CD4-positive, alpha-beta T cell treated with Interleukin-15 for 1 hour (primary cell): ENCODE data around the gene MAML2.

Source experiments
- DNase-seq: peaks from one replicate; pipeline ENCODE4 v3.0.0-alpha.2; 2020

The MAML2 gene

DNA sequence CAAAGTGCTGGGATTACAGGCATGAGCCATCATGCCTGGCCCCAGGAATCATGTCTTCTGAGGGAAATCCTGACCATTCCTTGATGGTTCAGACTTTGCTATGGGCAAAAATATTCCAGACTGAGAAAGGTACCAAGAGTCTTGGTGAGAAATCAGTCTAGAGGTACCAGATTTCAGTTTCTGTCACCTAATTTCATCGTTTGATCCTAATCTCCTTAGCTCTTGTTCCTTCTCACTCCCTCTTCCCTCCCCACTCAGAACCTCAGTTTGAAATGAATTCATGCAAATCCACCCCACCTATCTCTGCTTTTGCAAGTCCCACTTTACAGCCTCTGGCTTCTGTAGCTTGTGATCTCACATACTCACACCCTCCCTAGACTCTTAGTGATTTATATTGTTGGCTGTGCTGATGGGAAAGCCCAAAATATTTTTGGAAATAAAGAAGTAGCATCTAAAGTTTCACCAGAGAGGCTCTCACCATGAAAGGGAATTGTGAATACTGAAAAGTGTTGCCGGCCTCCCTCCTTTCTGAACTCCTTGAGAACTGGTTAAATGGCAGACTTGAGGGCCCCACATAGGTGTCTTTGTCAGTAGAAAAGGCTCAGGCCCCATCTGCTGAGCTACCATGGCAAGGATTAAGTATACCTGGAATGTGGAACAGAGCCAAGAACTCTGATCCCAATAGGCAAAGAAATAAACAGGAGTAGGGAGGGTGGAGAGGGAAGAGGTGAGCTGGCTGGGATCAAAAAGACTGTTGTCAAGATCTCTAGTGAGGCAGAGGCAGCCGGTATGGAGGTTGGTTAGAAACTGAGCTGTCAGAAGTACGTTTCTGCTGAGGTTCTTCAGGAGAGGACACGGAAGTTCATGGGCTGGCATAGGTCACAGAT is 228.6 kb downstream of the MAML2 start:
- no peak for DNase-seq

DNA sequence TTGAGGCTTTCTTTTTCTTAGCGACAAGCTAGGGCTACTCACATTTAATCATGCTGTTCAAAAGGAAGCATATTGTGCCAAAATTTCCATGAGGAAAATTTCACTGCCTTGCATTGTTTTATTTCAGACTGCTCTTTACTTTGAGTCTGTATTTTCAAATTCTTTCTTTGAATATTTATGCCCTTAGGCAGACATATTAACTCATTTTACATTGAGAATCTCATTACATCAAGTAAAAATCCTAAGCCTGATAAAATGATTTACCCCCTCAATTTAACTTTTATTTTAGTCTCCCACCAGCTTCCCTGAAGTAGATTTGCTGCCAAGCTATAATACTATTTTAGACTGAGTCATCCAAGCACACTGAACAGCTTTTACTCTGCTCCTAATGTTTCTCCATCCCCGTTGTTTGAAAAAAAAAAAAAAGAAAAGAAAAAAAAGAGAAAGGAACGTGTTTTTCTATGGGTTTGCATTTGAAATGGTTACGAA is 229.8 kb downstream of the MAML2 start:
- no peak for DNase-seq

DNA sequence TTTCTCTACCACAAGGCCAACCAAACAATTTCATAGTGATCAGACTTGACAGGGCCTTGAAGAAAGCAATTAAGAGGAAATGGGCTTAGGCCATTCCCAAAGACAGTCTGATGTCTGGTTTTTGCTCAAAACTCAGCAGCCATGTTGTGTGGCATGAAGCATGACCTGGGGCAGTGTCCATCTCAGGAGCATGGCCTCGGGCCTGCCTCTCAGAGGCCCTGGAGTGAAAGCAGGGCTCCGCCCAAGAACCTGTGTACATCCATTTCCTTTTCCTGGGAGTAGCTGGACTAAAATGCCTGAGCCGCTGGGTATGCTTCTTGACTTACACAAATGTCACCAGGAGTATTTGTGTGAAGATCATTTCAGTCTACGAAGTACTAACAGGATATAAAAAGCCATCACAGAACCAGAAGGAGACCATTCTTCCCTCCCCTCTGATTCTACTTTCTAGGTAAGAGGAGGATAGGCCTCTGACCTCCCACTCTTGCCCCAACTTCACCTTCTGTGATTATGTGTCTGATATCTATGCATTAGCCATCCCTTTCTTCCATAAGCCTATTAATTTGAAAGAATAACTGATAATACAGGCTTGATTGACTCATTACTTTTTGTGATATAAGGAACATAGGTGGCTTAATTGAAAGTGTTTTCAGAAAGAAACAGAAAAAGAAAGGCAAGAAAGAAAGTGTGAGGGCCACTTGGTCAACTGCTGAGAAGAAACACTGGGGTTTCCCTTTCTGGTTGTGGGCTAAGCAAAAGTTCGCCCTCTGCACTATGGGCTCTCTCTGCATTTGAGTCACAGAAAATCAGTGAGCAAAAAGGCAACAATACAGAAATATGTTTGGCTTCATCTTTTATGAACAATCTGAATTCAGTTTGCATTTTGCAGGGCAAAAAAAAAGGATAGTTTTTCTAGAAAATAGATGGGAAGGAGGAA is 230.5 kb downstream of the MAML2 start:
- no peak for DNase-seq

DNA sequence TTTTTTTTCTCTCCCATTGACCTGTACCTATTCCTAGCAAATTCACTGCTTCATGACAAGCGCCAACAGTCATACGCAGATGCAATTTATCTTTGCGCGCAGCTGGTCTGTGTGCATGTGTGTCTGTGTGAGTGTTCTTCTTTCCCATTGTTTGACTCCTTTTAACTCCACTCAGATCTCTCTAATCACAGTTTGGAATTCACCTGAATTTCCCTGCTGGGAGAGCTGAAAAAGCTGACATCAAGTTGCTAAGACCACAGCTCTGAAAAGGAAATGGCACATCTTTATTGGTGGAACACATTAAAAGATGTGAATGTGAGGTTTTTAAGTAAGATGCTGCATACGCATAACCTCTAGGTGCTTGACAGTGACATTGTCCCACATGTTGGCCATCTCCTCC is 231.7 kb downstream of the MAML2 start:
- DNase-seq: no peak

DNA sequence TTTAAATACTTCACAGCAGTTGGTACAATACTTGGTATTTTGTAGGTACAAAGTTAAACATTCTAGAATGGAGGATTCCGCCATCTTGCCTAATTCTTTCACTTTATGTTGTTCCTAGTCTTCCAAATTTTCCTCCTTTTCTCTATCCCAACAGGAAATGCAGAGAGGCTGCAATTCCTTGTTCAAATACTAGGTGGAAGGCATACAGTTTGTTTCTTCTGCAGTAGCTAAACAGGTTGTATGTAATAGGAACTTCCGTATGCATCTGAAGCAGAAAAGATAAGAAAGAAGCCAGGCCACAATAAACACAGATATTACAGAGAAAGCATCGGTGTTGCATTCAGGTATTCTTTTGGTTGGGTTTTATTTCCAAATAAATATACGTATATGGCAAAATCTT is 232.7 kb downstream of the MAML2 start:
- DNase-seq: no peak

DNA sequence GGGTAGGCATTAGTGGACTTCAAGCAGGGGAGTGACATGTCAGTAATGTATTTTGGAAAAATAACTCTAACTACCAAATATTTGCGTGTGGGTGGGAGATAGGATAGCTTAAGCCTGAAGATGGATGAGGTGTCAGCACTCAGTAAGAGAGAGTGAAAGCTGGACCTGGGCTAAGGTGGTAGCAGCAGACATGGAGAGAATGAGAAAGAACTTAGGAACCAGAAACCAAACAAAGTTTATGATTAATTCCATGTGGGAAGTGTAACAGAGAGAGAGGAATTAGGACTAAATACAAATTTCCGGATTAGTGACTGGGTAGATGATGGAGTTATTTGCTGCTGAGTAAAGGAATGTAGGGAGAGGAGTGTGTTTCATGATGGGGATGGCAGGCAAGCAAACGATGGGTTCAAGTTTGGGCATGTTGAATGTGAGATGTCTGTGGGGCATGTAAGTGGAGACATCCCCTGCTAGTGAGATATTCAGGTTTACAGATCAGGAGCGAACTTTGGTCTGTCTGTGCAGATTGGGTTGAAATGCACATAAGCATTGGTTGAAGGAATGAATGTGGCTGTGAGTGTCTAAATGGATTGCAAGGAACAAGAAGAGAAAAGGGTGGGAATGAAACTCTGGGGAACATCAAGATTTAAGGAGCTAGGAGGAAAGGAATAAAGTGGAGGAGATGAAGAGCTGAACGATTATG is 233.5 kb downstream of the MAML2 start:
- no peak for DNase-seq

DNA sequence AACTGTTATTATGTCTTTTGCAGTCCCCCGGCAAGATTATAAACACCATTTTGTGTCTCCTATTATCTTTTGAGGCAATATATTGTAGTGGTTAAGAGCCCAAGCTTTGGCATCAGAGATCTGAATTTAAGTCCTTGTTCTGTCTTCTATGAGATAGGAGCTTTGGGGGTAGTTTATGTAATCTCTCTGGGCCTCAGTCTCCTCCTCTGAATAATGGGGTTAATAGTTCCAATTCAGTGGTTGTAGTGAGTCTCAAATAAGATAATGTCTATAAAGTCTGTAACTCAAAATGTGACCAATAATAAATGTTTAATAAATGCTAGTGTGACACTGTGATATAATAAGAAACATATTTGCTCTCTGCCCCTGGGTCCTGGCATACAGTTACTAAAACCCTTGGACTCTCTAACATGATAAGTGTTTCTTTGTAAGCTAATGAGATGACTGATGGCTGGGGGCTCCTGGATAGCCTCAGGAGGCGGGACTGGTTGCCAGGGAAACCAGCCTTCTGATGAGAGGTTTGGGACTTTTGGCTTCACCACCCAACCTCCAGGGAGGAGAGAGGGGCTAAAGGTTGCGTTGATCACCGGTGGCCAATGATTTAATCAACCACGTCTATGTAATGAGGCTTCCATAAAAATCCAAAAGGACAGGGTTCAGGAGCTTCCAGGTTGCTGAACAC is 235.7 kb downstream of the MAML2 start:
- no peak for DNase-seq

DNA sequence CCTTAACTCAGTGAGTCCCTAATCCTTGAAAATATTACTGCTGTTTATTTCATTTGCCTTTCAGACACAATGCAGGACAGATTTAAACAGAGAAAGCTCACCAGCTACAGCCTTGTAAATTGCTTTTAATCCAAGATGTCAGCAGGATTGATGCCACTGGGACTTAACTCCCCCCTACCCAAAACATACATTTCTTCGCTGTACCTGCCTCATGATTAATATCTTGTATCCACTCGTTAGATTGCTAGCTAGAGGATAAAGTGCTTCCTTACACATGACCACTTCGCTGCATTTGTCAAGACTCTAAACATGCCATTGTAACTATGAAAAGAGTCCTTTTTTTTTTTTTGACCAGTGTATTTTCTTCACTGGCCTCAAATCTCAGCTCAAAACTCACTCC is 236.3 kb downstream of the MAML2 start:
- DNase-seq: no peak

DNA sequence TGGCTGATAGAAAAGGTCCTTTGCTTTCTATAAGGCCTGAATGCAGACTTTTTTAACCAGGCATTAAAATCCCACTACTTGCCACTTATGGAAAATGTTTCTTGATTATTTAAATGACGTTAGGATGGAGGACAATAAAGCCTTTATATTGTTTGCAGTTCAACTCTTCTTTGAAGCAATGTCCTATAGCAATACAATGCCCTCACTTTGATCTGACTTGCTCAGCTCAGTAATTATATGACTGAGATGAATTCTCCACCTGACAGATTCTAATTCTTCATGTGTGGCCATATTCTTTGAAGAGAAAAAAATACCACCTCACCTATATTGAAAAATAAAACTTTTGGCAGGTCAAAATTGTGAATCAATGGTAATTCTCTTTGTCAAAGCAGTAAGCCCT is 237.1 kb downstream of the MAML2 start:
- DNase-seq: no peak

DNA sequence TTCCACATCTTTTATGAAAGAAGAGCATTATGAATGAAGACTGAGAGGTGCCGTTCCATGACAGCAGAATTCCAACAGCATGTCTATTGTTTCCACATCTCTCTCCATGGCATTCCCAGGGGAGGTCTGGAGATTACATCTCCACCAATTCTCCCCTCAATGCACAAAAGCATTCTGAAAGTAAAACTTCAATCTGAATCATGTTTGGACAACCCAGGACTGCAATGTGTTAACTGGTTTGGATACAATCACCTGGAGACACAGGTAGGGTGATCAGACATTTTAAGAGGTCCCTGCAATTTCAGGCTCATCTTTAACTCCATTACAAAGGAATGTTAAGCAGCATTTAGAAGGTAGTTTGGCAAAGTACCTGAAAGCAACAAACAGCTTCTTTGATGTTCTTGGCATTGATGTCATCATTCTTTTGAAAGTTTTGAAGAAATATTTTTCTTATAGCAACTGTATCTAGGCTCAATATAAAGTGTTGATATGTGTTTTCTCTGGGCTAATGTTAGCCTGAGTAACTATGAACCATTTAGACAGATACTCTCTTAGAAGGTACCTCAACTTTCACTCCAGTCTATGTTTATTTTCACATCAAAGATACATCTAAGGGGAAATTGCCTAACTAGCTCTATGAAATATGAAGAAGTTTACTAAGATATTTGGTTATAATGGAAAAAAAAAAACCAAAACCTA is 237.6 kb downstream of the MAML2 start:
- DNase-seq: no peak

DNA sequence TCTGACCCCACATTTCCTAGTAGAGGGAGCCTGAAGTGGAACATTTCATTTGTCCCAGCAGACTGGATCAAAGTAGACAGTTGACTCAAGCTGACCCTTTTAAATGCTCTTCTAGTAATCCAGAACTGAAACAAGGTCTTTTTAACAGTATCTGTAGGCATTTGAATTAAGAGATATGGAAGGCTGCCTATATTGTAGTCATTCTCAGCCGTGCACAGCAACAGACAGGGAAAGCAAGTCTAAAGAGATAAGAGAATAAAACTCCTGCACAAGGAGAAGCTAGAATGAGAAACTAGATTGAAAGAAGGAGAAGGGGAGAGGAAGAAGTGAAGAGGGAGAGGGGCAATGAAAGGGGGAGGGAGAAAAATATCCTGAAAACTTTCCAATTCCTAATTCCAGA is 238.5 kb downstream of the MAML2 start:
- DNase-seq: no peak

DNA sequence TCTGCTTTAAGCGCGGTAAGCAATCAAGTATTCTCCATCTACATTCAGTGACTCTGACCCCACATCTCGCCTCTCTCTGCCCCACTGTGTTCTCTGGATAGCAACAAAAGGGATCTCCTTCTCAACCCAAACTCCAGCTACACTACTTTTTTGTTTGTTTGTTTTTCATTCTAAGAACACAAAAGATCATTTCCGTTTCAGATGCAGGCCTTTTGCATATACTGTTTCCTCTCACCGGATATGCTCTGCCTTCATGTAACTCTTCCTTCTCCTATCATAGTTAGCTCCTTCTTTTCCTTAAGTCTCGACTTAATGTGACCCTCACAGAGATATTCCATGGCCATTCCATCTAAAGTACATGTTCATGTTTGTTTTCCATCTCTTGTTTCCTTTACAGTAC is 239.3 kb downstream of the MAML2 start:
- DNase-seq: no peak

DNA sequence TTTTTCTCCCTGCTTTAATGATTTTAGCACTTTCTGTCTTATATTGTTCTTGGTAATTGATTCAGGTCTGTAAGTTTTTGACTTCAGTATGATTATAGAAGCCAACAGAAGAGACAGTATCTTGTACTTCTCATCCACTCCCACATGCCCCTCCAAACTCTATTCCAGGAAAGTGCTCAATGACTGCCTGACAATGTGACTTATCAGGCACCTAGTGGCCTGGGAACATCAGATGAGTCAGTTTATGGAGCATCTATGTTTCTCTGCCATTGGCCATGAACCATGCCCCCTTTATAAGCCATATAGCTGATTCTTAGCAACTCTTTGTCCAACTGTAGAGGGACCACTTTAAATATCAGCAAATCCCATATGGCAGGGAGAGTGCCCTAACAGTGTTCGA is 239.9 kb downstream of the MAML2 start:
- DNase-seq: no peak

DNA sequence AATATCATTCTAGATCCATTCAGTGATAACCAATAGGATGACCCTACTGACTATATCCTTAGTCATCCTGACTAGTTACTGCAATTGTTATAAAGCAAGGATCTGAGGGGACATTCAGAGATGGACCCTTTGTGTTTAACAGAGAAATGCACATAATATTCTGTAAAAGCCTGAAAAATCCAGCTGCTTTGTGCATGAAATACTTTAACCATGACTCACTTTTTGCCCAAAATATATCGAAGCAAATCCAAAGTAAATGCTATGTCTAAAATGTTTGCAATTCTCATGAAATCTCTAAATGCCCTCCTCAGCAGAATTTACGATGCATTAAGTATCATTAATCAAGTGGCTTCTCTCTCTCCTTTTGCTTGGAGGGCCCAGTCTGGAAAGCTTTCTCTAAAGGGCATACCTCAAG is 240.3 kb downstream of the MAML2 start:
- no peak for DNase-seq

DNA sequence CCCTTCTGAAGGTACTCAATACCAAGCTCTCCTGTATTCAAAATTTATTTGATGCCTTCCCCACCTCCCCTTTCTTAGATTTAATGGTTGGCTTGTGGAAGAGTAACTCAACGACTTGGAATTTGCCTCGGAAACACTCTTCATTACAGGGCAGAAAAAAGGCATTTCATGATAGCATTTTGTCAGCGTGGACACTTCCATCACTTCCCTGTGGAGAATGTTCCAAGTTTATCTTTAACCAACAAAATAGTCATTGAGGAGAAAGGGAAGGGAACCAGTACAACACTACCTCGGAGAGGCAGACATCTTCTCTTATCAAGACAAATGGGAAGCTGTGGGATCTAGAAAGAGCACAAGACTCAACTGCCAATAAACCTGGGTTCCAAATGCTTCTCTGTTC is 241.8 kb downstream of the MAML2 start:
- no peak for DNase-seq

DNA sequence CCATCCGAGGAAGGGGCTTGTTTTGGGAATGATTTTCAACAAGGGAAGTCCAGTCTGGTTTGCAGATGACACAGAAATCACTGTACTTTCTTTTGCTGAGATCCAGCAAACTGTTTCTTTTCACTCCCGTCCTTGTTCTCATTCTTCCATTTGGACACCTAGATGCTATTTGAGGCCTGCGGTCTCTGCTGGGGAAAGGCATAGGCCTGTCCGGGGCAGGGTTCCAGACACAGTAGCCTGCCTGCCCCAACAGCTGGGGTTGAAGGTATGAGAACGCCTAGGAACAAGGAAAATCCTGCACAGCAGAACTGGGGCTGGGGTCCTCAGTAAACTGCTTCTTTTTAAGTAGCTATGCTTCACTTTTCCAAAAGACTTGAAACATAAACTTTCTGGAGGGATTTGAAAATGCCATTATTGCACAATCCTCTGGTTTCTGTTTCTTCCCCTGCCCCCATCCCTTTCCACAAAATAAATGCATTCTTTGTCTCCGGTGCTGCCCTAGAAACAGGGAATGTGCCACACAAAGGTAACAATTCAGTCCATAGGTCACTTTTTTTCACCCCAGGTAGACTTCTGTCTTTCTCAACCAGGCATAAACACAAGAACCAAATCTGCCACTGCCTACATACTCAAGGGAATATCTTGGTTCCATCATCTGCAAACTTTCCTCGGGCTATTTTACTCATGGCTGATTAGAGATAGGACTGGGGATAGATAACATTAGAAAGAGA is 244.3 kb downstream of the MAML2 start:
- DNase-seq: no peak

DNA sequence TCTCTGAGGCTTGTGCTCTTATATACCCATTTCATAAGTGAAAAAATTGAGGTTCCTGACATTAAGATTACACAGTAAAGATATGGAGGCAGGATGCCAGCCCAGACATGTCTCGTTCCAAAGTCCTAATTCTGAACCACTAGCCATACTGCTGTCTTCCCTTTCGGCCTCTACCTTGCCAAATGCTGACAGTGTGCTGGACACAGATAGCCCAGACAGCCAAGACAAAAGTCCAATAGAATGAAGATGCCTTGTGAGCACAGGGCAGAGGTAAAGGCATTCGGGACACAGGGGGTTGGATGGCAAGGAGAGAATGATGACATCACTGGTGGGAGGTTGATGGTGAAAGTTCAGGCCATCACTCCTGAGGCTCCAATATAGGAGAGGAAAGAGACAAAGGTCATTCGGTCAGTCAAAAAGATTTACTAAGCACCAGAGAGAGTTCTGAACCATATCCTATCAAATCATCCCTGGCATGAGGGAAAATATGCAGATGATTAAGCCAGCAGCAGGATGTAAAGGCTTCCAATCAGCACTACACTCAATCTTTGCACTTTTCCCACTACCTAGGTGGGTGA is 245.1 kb downstream of the MAML2 start:
- DNase-seq: no peak

DNA sequence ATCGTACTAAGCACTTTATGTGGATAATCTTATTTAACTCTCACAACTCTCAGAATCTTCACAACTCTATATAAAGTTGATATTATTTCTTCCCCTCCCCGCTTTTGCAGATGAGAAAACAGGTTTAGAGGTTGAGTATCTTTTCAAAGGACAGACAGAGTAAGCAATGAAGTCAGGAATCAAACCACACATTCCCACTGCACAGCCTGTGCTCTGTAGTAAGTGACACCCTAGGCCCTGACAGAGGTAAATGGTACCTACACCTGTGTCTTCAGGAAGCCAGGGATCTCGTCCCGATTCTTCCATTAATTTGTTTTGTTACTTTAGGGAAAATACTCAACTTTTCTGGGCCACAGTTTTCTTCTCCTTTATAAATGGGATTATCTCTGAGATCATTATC is 246.6 kb downstream of the MAML2 start:
- DNase-seq: no peak

DNA sequence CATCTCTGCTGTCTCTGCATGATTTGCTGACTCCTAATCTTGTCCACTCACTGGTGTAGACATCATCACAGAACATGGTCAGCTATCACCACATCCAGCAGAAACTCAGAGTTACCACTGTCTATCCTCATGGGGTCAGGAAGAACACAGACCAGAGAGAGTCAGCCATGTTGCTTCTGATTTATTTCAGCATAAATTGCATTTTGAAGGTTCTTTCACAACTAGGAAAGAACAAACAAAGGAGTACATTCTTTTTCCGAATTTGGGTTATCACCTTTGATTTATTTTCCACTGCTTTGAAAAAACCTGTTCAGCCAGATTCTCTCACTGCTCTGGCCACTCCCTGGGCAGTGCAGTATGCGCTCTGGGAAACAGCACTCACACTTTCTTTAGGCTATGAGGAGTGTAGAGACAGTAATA is 247.1 kb downstream of the MAML2 start:
- DNase-seq: no peak

DNA sequence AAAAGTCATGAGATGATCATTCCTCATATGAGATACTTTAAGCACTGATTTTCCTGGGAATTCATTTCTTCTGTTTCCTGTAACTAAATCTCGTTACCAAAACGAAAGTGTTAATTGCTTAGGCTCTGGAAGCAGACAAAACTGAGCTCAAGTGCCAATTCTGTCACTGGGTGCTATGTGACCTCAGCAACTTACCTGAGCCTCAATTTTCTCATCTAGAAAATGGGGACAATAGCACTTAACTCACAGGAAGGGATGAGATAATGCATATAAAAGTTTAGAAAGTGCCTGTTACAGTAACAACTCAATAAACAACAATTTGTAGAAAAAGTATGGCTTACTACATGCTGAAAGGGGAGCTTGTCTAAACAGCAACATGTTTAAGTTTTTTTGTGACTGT is 248.8 kb downstream of the MAML2 start:
- DNase-seq: no peak

DNA sequence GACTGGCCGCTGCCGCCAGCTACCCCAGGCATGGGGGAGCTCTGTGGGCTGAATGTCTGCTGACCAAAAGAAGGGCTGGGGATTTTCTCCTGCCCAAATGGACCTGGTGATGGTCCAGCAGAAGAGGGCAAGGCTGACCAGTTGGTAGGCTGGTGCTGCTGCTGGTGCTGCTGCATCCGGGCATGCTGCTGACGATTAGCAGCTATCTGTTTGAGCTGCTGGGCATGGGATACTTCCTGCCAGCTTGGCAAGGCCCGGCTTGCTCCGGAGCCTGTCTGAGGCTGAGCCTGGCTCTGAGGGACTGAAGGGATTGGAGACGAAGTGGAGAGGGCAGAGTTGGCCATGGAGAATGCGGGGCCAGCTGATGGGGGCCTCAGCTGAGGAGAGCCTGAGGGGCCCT is 250.5 kb downstream of the MAML2 start:
- DNase-seq: no peak
